COR-L47 (cell line): ENCODE measurements around the gene ZNF48.

Source experiments
- DNase-seq: peaks from one replicate; lab custom pipeline; 2025; lab: John Stamatoyannopoulos, UW

ZNF48 gene

DNA sequence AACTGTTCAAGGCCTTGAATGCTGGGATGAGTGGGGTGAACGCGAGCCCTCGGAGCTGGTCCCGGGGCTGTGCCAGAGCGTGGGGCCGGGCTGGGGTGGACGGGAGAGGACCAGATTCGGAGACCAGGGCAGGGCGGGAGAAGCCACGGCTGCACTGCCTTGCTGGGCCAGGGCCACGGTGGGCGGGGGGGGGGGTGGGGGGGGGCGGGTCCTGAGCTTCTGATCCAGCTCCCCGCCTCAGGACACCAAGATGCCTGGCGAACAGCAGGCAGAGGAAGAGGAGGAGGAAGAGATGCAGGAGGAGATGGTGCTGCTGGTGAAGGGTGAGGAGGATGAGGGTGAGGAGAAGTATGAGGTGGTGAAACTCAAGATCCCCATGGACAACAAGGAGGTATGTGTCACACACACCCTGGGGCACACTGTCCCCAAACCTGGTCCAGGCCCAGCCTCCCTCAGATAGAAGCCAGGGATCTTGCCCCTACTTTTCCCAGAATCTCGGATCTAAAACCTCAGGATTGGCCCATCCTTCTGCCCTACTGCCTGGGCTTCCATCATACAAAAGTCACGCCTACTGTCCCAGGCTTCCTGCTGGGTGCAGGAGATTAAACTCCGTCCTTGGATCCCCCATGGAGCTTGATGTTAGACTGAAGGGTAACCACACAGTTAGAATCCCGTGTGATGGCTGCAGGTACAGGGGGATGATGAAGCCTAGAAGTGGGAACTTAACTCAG lies 12.7 kb downstream of the ZNF48 start:
- DNase-seq: no peak

DNA sequence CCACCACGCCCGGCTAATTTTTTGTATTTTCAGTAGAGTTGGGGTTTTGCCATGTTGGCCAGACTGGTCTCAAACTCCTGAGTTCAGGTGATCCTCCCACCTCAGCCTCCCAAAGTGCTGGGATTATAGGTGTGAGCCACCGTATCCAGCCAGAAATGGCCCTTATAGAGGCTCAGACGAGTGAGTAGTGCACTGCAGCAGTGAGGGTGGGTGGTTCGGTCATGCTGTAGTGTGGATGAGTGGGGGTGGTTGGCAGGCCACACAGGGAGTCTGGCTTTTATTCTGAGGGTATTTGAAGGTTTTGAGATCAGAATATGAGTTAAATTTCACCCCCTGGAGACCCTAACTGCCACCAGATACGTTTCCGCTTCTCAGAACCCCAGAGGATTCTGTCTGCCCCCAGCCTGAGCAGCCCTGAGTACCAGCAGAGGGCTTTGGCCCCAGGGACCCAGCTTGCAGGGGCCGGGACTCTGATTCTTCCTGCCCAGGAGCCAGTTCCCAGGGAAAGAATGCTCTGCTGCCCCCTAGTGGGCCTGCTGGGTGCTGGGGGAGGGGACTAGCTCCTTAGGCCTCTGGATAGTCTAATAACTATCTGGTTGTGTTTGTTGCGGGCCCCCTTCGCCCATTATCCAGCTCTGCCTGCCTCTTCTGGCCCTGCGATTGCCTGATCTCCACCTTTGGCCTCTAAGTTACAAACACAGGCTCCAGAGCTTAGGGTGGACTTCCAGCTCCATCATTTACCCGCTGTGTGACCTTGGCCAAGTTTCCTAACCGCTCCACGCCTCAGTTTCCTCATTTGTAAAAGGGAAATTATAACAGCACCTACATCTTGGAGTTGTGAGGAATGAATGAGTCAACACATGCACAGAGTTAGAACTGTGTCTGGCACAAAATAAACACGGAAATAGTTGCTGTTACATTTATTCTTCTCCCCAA lies 14.2 kb downstream of the ZNF48 start:
- DNase-seq: peak; percentile 73

DNA sequence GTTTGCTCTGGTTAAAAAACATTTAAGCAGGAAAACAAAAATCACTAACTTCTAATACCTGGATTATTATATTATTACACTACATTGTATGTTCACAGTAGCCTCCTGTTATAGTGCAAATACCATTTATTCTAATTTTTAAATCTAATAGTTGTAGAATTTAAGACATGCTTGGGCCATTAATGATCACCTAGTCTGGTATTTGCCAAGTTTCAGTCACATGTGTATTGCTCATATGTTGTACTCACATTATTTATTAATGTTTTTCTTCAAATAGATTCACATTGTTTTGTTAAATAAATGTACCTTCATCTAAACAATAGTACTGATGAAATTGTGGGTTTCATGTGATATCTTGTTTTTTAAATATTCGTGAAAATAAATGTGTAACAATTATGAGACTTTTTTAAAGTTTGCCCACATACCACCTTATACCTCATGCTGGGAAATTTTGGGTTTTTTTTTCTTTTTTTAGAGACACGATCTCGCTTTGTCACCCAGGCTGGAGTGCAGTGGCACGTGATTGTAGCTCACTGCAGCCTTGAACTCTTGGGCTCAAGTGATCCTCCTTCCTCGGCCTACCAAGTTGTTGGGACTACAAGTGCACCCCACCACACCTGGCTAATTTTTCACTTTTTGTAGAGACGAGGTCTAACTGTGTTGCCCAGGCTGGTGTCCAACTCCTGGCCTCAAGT lies 18.0 kb downstream of the ZNF48 start:
- no peak for DNase-seq

DNA sequence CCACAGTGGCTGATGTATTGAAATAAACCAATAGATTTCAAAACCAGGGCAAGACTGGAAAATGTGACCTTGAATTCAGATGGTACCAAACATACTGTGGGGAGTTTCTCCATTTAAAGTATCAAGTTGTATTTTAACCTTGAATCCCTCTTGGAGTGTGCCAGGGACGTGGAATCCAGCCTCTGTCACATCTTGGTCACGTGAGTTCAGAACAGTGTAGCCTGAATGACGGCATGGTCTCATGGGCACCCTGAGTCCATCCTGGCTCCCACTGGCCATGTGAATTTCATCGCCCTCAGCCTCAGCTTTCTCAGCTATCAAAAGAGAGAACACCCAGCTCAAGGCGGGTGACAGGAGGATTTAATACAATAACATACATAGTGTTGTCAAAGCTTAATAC lies 18.9 kb downstream of the ZNF48 start:
- DNase-seq: no peak

DNA sequence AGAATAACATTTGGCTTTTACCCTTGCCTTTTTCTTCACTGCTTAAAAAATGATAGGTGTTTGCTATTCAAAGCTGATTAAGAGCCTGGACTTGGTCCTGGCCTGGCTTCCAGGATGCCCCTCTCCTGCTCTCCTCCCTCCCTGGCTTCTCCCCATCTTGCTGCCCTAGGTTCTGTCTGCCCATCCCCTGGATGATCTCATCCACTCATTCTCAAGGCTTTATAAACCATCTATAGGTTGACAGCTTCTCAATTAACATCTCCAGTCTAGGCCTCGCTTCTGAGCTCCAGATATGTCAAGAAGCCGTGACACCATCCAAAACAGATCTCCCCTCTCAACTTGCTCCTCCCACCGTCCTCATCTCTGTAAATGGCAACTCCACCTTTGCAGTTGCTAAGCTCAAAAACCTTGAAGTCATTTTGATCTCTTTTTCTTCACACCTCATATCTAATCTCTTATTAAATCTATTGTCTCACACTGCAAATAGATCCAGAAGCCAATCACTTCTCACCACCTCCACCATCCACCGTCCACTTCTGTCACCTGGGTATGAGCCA lies 20.9 kb downstream of the ZNF48 start:
- no peak for DNase-seq

DNA sequence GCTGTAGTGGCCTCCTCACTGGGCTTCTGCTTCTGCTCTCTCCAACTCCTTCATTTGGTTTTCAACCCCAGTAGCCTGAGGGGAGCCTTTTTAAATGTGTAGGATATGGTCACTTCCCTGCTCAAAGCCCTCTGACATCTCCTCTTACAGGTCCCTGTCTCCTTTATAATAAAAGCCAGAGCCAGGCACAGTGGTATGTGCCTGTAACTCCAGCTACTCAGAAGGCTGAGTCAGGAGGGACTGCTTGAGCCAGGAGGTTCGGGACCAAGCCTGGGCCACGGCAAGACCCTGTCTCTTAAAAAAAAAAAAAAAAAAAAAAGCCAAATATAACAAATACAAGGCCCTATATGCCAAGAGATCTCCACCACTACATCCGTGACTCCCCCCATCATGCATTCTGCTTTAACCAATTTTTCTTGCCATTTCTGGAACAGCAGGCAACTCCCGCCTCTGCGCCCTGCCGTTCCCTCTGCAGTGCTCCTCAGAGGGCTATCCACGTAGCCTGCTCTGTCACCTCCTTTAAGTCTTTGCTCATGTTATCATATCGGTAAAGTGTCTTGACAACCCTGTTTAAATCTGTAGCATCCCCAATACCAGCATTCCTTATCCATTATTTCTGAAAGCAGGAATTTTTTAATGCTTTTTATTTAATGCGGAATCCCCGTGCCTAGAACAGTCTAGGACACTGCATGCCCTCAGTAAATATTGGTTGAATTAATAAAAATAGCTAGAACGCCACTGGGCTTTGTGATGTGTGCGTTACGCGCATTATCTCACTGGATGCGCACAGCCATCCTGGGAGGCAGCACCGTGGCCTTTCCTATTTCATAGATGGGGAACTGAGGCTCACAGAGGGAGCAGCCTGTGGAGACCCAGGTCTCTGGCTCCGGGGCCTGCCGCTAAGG lies 21.7 kb downstream of the ZNF48 start:
- no peak for DNase-seq

DNA sequence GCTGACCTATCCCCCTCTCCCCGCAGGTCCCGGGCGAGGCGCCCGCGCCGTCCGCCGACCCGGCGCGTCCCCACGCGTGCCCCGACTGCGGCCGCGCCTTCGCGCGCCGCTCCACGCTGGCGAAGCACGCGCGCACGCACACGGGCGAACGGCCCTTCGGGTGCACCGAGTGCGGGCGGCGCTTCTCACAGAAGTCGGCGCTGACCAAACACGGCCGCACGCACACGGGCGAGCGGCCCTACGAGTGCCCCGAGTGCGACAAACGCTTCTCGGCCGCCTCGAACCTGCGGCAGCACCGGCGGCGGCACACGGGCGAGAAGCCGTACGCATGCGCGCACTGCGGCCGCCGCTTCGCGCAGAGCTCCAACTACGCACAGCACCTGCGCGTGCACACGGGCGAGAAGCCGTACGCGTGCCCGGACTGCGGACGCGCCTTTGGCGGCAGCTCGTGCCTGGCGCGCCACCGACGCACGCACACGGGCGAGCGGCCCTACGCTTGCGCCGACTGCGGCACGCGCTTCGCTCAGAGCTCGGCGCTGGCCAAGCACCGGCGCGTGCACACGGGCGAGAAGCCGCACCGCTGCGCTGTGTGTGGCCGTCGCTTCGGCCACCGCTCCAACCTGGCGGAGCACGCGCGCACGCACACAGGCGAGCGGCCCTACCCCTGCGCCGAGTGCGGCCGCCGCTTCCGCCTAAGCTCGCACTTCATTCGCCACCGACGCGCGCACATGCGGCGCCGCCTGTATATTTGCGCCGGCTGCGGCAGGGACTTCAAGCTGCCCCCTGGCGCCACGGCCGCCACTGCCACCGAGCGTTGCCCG lies 22.5 kb downstream of the ZNF48 start:
- DNase-seq: peak; percentile 96

DNA sequence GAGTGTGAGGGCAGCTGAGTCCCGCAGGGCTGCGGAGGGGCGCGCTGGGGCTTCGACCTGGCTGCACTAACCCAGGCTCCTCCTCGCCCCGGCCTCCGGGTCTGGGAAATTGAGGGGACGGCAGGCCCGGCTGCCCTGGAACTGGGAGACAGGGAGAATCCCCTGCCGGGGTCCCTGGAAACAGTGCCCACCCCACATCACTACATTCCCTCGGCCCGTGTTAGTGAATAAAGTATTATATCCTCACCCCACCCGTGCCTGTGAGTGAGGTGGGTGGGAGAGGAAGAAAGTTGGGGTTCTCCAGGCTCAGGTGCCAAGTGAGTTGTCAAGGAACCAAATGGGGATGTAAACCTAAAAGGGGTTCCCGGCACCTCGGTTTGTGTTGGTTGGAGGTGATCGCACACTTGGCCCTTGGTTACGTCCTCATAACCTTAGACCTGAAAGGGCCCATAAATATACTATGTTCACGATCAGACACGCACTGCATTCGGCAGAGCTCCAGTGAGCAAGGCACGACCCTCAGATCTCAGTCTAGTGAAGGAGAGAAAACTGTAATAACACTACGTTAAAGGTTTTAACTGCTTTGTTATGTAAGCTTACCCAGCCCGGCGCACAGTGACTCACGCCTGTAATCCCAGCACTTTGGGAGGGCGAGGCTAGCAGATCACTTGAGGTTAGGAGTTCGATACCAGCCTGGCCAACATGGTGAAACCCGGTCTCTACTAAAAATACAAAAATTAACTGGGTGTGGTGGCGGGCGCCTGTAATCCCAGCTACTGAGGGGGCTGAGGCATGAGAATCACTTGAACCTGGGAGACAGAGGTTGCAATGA lies 23.3 kb downstream of the ZNF48 start:
- DNase-seq: no peak

DNA sequence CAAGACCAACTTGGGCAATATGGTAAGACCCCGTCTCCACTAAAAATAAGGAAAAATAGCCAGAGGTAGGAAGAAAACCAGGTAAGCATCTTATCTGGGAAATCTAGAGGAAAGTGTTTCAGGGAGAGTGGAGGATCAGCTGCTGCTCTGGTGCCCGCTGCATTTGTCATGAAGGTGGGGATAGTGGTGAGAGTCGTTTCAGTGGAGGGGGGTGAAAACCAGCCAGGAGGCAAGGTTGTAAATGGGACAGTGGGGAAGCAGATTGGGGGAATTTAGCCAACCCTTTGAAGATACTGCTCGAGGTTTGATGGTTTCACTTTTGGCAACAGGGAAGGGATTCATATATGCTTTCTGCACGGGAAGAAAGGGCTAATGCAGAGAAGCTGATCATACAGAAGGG lies 25.8 kb downstream of the ZNF48 start:
- DNase-seq: no peak

DNA sequence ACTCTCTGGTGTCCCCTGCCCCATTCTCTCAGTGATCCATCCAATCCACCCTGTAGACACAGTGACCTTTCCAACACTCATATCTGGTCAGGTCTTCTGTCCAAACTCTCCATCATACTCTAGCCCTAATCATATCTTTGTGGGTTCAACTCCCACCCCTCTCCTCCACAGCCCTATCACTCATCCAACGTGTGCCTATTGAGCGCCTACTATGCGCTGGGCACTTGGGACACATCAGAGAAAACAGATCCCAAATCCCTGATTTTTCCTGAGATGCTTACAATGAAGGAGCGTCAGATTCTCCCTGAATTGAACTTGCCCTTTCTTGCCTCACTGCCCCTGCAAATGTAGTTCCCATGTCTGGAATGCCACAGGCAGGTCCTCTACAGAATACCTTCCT lies 32.8 kb downstream of the ZNF48 start:
- DNase-seq: no peak

DNA sequence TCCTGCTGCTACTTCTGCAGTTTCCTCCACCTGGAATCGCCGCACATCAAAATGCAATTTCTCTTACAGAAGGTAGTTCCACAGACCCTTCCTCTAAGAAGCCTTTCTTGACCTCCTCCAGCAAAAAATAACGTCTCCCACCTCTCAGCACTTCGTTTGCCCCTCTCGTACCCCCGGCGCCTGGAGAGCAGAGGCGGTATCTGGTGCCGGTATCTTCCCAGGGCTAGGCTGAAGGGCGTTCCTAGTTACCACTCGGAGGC lies 34.1 kb downstream of the ZNF48 start:
- DNase-seq: no peak

DNA sequence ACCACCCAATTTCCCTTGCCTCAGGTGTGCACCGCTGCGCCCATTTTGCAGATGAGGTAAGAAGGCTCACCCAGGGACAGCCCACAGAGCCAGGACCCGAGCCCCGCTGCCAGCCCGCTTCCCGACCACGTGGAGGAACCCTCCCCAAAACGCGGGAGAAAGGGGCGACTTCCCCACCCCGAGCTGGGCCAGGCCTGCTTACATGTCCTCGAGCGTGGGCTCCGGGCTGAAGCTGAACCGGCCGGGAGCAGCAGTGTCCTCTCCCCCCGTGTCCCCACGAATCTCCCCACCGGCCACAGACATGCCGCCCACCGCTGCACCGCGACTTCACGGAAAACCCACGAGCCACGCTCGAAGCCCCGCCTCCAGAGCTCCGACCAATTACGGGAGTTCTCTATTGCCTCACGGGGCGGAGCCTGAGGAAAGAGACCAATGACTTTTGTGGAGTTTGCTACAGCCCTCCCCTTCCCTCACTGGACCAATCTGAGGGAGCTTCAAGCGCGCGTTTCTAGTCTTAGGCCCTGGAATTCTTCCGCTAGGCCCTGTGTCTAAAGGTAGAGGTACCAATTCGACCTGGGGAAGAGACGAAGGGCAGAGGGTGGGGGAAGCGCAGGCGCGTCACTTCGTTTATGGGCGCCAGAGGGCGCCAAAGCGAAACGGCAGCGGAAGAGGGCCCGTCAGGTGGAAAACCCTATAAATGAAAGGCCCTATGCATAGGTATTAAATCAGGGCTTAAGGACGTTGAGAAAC lies 34.6 kb downstream of the ZNF48 start, which contains the start of gene DCTPP1:
DCTPP1 (minus strand) TSS at position 353 of the 750 bp plus-strand sequence; CDS start at position 303, 50 bp downstream.
- DNase-seq: peak; percentile 100

DNA sequence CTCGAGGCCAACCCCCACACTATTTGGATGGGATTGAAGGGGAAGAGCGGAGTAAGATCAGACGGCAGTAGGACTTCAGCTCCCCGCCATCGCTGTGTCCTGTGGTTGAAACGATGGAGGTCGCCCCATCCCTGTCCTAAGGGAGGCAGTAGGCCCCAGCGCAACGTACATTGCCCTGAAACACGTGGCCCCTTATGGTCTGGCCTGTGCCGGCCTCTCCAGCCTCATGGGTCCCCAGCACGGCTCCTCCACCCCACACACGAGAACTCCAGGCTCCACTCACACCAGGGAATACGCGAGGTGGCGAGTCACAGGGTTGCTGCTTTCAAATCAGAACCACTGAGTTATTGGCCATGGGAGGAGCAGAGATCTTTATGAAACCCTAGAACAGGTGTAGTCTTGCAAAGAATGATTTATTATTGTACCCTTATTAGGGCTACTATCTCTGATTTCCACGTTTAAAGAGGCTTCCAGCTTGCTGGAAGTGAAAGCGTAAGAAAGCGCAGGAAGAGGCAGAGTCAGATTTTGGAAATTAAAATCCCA lies 35.3 kb downstream of the ZNF48 start:
- no peak for DNase-seq

DNA sequence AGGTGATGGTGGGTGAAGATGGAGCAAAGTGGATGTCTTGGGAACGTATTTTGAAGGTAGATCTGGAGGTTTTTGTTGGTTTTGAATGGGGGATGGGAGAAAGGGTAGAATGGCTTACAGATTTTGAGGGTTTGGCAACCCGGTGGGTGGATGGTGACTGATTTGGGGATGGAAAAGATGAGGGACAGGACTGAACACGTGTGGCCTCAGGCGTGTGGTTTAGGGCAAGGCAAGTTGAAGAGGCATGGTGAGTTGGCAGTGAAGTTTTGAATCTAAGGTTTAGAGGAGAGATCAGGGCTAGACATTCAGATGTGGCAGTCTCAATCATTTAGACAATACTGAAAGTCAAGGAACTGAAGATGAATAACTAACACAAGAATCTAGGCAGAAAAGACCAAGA lies 39.6 kb downstream of the ZNF48 start:
- no peak for DNase-seq

DNA sequence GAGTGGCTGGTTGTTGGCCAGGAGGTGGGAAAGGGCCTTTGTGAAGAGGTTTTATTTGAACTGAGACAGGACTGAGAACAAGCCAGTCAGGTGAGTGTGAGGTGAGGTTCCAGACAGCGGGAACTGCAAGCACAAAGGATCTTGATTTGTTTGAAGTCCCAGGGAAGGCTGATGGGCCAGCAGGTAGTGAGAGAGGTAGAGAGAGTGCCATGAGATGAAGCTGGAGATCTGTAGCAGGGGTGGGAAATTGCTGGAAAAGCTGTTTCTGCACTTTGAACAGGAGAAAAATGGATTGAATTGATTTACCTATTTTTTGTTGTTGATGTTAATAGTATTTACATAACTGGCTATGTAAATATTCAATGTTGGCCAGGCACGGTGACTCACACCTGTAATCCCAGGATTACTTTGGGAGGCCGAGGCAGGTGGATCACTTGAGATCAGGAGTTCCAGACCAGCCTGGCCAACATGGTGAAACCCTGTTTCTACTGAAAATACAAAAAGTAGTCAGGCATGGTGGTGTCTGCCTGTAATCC lies 42.4 kb downstream of the ZNF48 start:
- DNase-seq: peak; percentile 2

DNA sequence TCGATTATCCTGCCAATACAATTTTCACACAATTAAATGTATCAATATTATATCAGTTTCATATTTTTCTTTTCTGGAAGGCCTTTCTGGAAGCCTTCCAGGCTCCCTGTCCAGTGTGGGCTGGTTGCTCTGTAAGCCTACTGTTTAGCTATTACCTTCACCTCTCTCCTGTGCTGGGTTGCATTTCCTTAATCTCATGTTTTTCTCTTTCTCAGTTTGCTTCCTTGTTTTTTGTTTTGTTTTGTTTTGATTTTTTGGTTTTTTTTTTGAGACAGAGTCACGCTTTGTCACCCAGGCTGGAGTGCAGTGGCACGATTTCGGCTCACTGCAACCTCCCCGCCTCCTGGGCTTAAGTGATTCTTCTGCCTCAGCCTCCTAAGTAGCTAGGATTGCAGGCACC lies 43.6 kb downstream of the ZNF48 start:
- DNase-seq: no peak

DNA sequence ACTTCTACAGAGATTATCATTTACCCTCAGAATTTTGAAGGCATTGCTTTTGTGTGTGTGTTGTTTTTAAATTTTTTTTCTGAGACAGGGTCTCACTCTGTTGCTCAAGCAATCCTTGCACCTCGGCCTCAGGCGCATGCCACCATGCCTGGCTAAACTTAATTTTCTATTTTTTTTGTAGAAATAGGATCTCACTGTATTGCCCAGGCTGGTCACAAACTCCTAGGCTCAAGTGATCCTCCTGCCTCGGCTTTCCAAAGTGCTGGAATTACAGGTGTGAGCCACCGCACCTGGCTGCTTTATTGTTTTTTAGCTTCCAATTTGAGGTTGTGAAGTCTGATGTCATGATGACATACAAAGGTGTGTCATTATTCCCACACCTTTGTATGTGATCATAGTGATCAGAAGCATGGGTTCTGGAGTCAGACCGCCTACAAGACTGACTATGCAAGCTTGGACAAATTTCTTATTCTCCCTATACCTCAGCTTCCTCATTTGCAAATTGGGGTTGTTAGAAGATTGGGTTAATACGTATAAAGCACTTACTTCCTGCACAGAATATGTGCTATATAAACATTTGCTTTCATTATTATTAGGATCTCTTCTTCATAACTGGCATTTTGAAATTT lies 44.6 kb downstream of the ZNF48 start:
- no peak for DNase-seq

DNA sequence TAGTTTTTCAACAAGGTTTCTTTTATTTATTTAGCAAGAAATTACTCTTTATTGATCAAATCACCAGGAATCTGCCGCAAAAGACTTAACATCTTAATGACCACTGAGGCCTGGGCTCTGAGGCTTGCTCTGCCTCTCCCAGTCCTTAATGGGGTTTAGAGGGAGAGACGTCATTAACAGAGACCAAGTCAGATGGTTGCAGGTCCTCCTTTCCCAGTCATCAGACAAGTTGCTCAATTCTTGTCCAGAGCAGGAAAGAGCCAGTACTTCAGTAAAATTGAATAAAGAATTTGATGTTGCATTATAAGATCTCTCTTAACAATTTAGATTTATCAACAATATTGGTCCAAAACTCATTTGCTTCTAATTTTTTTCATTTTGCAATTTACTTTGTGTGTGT lies 48.4 kb downstream of the ZNF48 start:
- DNase-seq: no peak
